Neural cell (in vitro differentiated cells): ENCODE results near the gene ZNF358.

Source experiments
- CTCF ChIP-seq: fragments of 450-650 bp; IDR thresholded peaks from 2 replicates; pipeline ENCODE4 v1.5.1; 2014; ENCODE audit warnings: antibody characterized with exemption, mild to moderate bottlenecking, moderate library complexity; ENCODE audit not compliant: poor library complexity, severe bottlenecking
- EP300 ChIP-seq: fragments of 450-650 bp; conservative IDR thresholded peaks from 2 replicates; pipeline ENCODE4 v1.6.1; 2014; ENCODE audit warnings: antibody characterized with exemption, mild to moderate bottlenecking, moderate library complexity; ENCODE audit not compliant: poor library complexity, severe bottlenecking
- EZH2 ChIP-seq: fragments of 200-600, 300-800 bp; shearing (Covaris generic), sonication (generic); IDR thresholded peaks from 2 replicates; pipeline ENCODE4 v1.6.1; 2014; ENCODE audit warnings: antibody characterized with exemption, low read length, borderline replicate concordance, mild to moderate bottlenecking; ENCODE audit not compliant: insufficient read depth, poor library complexity, severe bottlenecking
- POLR2AphosphoS5 ChIP-seq: IDR thresholded peaks from 2 replicates; pipeline ENCODE4 v1.6.1; 2012
- REST ChIP-seq: IDR thresholded peaks from 2 replicates; pipeline ENCODE4 v1.6.1; 2012; ENCODE audit warnings: borderline replicate concordance
- SMC3 ChIP-seq: fragments of 450-650 bp; conservative IDR thresholded peaks from 2 replicates; pipeline ENCODE4 v1.6.1; 2014; ENCODE audit warnings: antibody characterized with exemption, mild to moderate bottlenecking, moderate library complexity; ENCODE audit not compliant: poor library complexity
- TAF1 ChIP-seq: IDR thresholded peaks from 2 replicates; pipeline ENCODE4 v1.6.1; 2012; ENCODE audit warnings: low read depth

- no peak for TF ChIP-seq SMC3
- no peak for TF ChIP-seq EZH2
- TF ChIP-seq CTCF = no peak
- no peak for TF ChIP-seq TAF1
- no peak for TF ChIP-seq POLR2AphosphoS5
- TF ChIP-seq REST = no peak
- TF ChIP-seq EP300 = no peak
Observed at GRCh38 chr19:7554565-7554964, 38.7 kb downstream of the ZNF358 start.
